SK-N-SH treated with all-trans-retinoic acid at 6 μM for 48 hours (cell line): ENCODE results near the gene MXD1.

Source experiments
- ATAC-seq: fragments of 200-7000 bp; cut with Tn5 transposase; 3 replicates; pipeline ENCODE4 v1.9.1; 2020; ENCODE audit warnings: mild to moderate bottlenecking, moderate library complexity
- ARNTL ChIP-seq: fragments of 450-650 bp; formaldehyde crosslinking; IDR thresholded peaks from 2 replicates; pipeline ENCODE4 v1.5.0; 2020; ENCODE audit warnings: low read depth, mild to moderate bottlenecking, moderate library complexity, borderline replicate concordance
- BACH2 ChIP-seq: fragments of 250-450 bp; sonication (Bioruptor Pico); IDR thresholded peaks from 2 replicates; pipeline ENCODE4 v1.9.0; 2021; ENCODE audit warnings: mild to moderate bottlenecking, borderline replicate concordance
- CREB5 ChIP-seq: fragments of 250-450 bp; sonication (Bioruptor Pico); IDR thresholded peaks from 2 replicates; pipeline ENCODE4 v1.5.1; 2020; ENCODE audit warnings: low read depth, mild to moderate bottlenecking, moderate library complexity
- CSDC2 ChIP-seq: fragments of 250-450 bp; sonication (Bioruptor Pico); IDR thresholded peaks from 2 replicates; pipeline ENCODE4 v1.5.0; 2020; ENCODE audit warnings: mild to moderate bottlenecking, moderate library complexity
- ESRRG ChIP-seq: fragments of 250-450 bp; sonication (Bioruptor Pico); IDR thresholded peaks from 2 replicates; pipeline ENCODE4 v1.6.1; 2021; ENCODE audit warnings: mild to moderate bottlenecking
- GLIS3 ChIP-seq: fragments of 250-450 bp; sonication (Bioruptor Pico); IDR thresholded peaks from 2 replicates; pipeline ENCODE4 v1.5.0; 2020; ENCODE audit warnings: mild to moderate bottlenecking, moderate library complexity
- ISL1 ChIP-seq: fragments of 250-450 bp; sonication (Bioruptor Pico); IDR thresholded peaks from 2 replicates; pipeline ENCODE4 v2.1.2; 2022; ENCODE audit warnings: mild to moderate bottlenecking, moderate library complexity
- PATZ1 ChIP-seq: fragments of 250-450 bp; sonication (Bioruptor Pico); IDR thresholded peaks from 2 replicates; pipeline ENCODE4 v1.8.0; 2020; ENCODE audit warnings: mild to moderate bottlenecking, moderate library complexity, borderline replicate concordance
- RARB ChIP-seq: fragments of 250-450 bp; sonication (Bioruptor Pico); IDR thresholded peaks from 2 replicates; pipeline ENCODE4 v1.8.0; 2021; ENCODE audit warnings: mild to moderate bottlenecking, moderate library complexity
- SNAI2 ChIP-seq: fragments of 250-450 bp; sonication (Bioruptor Pico); IDR thresholded peaks from 2 replicates; pipeline ENCODE4 v1.5.0; 2020; ENCODE audit warnings: mild to moderate bottlenecking, moderate library complexity
- TCF4 ChIP-seq: fragments of 250-450 bp; sonication (Bioruptor Pico); IDR thresholded peaks from 2 replicates; pipeline ENCODE4 v1.8.0; 2021; ENCODE audit warnings: mild to moderate bottlenecking, moderate library complexity, borderline replicate concordance
- TOX ChIP-seq: fragments of 250-450 bp; sonication (Bioruptor Pico); IDR thresholded peaks from 2 replicates; pipeline ENCODE4 v1.8.0; 2021; ENCODE audit warnings: mild to moderate bottlenecking, moderate library complexity, borderline replicate concordance
- TSHZ2 ChIP-seq: fragments of 250-450 bp; sonication (Bioruptor Pico); IDR thresholded peaks from 2 replicates; pipeline ENCODE4 v1.5.0; 2020; ENCODE audit warnings: mild to moderate bottlenecking, moderate library complexity
- ZFP3 ChIP-seq: fragments of 250-450 bp; sonication (Bioruptor Pico); IDR thresholded peaks from 2 replicates; pipeline ENCODE4 v1.5.0; 2020; ENCODE audit warnings: mild to moderate bottlenecking, moderate library complexity
- ZNF565 ChIP-seq: fragments of 450-650 bp; formaldehyde crosslinking; conservative IDR thresholded peaks from 2 replicates; pipeline ENCODE4 v1.5.0; 2020; ENCODE audit warnings: low read depth, mild to moderate bottlenecking, moderate library complexity
- ZNF70 ChIP-seq: fragments of 450-650 bp; formaldehyde crosslinking; IDR thresholded peaks from 2 replicates; pipeline ENCODE4 v1.5.0; 2020; ENCODE audit warnings: mild to moderate bottlenecking, moderate library complexity
- ZNF8 ChIP-seq: fragments of 450-650 bp; formaldehyde crosslinking; IDR thresholded peaks from 2 replicates; pipeline ENCODE4 v1.5.0; 2020; ENCODE audit warnings: mild to moderate bottlenecking, moderate library complexity
- TF ChIP-seq, protein P1 (sequence below): fragments of 250-450 bp; sonication (Bioruptor Pico); IDR thresholded peaks from 2 replicates; pipeline ENCODE4 v1.5.1; 2021; ENCODE audit warnings: mild to moderate bottlenecking, moderate library complexity
- TF ChIP-seq, protein P2 (sequence below): fragments of 250-450 bp; sonication (Bioruptor Pico); IDR thresholded peaks from 2 replicates; pipeline ENCODE4 v1.8.0; 2021; ENCODE audit warnings: low read depth, mild to moderate bottlenecking, moderate library complexity, borderline replicate concordance

MXD1 gene

DNA sequence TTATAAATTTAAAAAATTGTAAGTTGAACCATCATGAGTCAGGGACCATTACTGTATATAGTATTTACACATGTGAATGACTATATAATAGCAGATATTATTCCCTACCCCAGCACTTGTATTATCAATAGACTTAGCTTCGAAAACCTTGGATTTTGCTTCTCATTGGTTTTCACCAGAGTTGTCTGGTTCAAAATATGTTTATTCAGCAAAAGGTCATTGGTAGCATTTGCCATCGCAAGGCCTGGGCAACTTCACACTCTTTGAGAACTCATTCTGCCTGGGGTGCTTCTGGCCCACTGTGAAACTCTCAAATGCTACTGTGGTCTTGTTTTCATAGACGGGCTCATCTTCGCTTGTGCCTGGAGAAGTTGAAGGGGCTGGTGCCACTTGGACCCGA lies 20.1 kb downstream of the MXD1 start:
- no peak for ATAC-seq
- TF ChIP-seq GLIS3 (CRISPR knock-in tag) (no peak), CREB5 (CRISPR knock-in tag) (no peak), ZFP3 (CRISPR knock-in tag) (no peak), PATZ1 (no peak), ARNTL (no peak), ISL1 (CRISPR knock-in tag) (no peak), TCF4 (CRISPR knock-in tag) (no peak)
- TF ChIP-seq, protein P1, sequence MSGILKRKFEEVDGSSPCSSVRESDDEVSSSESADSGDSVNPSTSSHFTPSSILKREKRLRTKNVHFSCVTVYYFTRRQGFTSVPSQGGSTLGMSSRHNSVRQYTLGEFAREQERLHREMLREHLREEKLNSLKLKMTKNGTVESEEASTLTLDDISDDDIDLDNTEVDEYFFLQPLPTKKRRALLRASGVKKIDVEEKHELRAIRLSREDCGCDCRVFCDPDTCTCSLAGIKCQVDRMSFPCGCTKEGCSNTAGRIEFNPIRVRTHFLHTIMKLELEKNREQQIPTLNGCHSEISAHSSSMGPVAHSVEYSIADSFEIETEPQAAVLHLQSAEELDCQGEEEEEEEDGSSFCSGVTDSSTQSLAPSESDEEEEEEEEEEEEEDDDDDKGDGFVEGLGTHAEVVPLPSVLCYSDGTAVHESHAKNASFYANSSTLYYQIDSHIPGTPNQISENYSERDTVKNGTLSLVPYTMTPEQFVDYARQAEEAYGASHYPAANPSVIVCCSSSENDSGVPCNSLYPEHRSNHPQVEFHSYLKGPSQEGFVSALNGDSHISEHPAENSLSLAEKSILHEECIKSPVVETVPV (CRISPR knock-in tag): no peak
- TF ChIP-seq, all 23 proteins: peak for 0

DNA sequence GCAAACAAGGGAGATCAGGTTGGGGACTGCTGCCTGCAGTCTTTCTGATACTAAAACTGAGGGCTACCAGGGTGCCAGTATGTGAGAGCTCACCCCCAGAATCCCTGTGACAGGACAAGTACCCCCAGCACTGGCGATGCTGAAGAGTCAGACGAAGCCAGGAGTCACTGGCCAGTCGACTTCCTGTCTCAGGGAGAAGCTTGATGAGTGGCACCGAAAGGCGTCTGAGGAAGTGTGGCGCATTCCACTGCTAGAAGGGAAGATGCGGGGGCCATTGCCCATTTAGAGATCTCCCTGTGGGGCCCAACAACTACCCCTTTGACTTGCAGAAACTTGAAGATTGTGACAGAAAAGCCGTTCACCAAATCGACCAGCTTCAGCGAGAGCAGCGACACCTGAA lies 22.0 kb downstream of the MXD1 start:
- no peak for ATAC-seq
- TF ChIP-seq BACH2: no peak
- TF ChIP-seq ARNTL: no peak
- no peak for TF ChIP-seq CSDC2 (CRISPR knock-in tag)
- no peak for TF ChIP-seq TSHZ2 (CRISPR knock-in tag)
- TF ChIP-seq TOX (CRISPR knock-in tag): no peak
- no peak for TF ChIP-seq PATZ1
- TF ChIP-seq SNAI2 (CRISPR knock-in tag): no peak
- no peak for TF ChIP-seq RARB
- TF ChIP-seq ISL1 (CRISPR knock-in tag): no peak
- TF ChIP-seq ZNF565: no peak
- TF ChIP-seq, protein P2, sequence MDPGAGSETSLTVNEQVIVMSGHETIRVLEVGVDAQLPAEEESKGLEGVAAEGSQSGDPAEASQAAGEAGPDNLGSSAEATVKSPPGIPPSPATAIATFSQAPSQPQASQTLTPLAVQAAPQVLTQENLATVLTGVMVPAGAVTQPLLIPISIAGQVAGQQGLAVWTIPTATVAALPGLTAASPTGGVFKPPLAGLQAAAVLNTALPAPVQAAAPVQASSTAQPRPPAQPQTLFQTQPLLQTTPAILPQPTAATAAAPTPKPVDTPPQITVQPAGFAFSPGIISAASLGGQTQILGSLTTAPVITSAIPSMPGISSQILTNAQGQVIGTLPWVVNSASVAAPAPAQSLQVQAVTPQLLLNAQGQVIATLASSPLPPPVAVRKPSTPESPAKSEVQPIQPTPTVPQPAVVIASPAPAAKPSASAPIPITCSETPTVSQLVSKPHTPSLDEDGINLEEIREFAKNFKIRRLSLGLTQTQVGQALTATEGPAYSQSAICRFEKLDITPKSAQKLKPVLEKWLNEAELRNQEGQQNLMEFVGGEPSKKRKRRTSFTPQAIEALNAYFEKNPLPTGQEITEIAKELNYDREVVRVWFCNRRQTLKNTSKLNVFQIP: no peak
- no peak for TF ChIP-seq ESRRG (CRISPR knock-in tag)
- TF ChIP-seq ZNF8 (CRISPR knock-in tag): no peak
- no peak for TF ChIP-seq ZNF70 (CRISPR knock-in tag)
- no peak for TF ChIP-seq ZFP3 (CRISPR knock-in tag)

DNA sequence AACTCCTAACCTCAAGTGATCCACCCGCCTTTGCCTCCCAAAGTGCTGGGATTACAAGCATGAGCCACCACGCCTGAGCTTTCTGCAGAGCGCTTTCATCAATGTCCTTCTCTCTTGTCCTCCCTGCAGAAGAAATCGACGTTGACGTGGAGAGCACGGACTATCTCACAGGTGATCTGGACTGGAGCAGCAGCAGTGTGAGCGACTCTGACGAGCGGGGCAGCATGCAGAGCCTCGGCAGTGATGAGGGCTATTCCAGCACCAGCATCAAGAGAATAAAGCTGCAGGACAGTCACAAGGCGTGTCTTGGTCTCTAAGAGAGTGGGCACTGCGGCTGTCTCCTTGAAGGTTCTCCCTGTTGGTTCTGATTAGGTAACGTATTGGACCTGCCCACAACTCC lies 23.1 kb downstream of the MXD1 start:
- ATAC-seq: no peak
- no peak for TF ChIP-seq CREB5 (CRISPR knock-in tag)
- TF ChIP-seq, protein P2: no peak
